Fibroblast of villous mesenchyme (primary cell): ENCODE measurements around the gene BCOR. TPM values are rescaled to one million over a fixed set of nuclear protein-coding genes. Genes with fewer than 3 reads are reported as not detected.

Experiments used
- DNase-seq: peaks from one replicate; pipeline ENCODE4 v3.0.0-alpha.2; 2010; ENCODE audit warnings: low read depth
- H3K4me3 ChIP-seq: 2 replicates; pipeline ENCODE4 v1.5.1; 2011; ENCODE audit warnings: low read depth, mild to moderate bottlenecking, low read length
- total RNA-seq: library from RNA; depleted of rRNA; stranded (reverse); fragments of >200 nt; gene quantifications from 2 replicates; pipeline ENCODE4 v1.2.3, GENCODE V29; 2012
- TF ChIP-seq, protein P1 (sequence below): IDR thresholded peaks from 2 replicates; pipeline ENCODE4 v1.5.1; 2012; ENCODE audit warnings: low read depth, mild to moderate bottlenecking, low read length; ENCODE audit not compliant: insufficient read depth

BCOR gene
- total RNA-seq, 1 donor, result 24.2 TPM

DNA sequence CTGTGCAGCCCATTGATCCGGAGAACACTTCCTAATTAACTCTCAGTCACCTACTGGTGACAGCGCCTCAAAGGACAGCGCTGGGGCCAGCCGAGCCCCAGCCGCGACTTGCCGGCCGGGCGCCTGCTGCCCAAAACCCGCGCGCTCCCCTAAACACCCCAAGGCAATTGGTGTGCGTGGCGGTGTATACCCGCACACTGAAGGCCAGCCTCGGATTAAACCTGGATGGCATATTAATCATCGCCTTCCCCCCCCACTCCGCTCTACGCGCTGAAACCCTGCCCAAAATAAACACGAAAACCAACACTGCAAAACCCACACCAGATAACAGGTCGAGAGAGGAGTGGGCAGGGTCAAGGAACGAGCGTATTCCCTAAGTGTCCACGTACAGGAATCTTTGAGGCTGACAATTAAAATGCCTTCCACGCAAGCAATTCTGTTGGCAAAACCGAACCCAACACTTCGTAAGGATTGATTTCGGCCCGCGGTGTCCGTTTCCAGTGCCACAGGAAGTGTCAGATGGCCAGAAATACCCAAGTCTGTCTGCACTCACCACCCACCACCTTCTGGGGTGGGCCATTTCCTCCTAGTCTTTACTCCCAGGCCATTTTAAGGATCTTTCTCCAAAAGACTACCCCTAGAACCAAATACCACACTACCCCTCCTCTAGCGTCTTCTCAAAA is 2.7 kb downstream of the BCOR start:
- peak overlapping the region; percentile 67 for H3K4me3 ChIP-seq
- DNase-seq, result peak; percentile 45
- TF ChIP-seq, protein P1, sequence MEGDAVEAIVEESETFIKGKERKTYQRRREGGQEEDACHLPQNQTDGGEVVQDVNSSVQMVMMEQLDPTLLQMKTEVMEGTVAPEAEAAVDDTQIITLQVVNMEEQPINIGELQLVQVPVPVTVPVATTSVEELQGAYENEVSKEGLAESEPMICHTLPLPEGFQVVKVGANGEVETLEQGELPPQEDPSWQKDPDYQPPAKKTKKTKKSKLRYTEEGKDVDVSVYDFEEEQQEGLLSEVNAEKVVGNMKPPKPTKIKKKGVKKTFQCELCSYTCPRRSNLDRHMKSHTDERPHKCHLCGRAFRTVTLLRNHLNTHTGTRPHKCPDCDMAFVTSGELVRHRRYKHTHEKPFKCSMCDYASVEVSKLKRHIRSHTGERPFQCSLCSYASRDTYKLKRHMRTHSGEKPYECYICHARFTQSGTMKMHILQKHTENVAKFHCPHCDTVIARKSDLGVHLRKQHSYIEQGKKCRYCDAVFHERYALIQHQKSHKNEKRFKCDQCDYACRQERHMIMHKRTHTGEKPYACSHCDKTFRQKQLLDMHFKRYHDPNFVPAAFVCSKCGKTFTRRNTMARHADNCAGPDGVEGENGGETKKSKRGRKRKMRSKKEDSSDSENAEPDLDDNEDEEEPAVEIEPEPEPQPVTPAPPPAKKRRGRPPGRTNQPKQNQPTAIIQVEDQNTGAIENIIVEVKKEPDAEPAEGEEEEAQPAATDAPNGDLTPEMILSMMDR, result no peak

DNA sequence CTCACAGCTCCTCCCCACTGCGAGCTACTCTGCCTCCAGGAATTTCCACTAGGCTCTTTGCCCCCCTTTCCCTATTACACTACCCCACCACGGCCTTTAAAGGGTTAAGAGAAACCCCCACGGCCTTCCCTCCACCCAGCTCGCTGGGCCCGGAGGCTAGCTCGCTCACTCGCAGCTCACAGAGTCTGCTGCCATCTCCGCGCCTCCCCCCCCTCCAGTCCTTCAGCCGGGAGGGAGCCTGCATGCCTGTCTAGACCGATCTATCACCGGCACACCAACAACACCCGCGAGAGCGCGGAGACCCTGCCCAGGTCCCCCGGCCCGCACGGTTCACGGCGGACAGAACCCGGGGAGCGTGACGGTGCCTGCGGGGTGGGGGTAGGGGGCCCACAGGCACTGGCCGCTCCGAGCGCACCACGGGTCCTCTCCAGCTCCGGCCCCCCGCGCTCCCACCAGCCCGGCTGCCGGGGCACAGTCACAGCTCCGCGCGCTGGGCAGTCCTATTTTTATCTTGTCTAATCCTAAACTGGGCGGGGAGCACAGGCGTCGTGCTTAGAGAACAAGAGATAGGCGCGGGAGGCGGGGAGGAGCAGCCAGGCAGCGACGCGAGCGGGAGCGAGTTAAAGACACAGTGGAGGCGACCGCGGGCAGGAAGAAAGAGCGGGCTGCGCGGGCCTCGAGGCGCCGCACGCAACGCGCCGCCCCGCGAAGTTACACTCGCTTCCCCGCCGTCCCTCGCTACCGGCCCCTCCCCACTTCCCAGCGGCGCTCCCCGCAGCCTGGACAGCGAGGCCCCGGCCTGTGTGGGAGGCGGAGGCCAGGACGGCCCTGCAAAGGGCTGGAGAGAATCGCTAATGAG is 3.5 kb downstream of the BCOR start:
- H3K4me3 ChIP-seq, result peak overlapping the region; percentile 67
- peak; percentile 81 for DNase-seq
- TF ChIP-seq, protein P1, result no peak

DNA sequence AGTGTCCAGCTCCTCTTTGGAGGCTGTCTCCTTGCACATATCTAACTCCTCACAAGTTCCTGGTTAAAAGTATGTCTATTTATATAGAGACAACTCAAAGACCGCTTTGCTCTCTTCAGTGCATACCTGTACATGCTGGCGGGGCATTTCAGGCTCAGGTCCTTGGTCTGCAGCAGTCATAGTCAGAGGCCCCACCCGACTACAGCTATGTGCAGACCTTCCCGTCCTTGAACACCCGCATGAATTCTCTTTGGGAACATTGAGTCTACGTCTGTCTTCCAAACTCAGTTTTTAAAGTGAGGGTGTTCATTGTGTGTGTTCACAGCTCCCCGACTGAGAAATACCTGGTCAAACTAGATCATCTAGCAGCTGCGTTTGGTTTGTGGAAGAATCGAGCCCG is 4.2 kb downstream of the BCOR start:
- H3K4me3 ChIP-seq, result peak overlapping the region; percentile 67
- DNase-seq, result no peak
- TF ChIP-seq, protein P1, result no peak

DNA sequence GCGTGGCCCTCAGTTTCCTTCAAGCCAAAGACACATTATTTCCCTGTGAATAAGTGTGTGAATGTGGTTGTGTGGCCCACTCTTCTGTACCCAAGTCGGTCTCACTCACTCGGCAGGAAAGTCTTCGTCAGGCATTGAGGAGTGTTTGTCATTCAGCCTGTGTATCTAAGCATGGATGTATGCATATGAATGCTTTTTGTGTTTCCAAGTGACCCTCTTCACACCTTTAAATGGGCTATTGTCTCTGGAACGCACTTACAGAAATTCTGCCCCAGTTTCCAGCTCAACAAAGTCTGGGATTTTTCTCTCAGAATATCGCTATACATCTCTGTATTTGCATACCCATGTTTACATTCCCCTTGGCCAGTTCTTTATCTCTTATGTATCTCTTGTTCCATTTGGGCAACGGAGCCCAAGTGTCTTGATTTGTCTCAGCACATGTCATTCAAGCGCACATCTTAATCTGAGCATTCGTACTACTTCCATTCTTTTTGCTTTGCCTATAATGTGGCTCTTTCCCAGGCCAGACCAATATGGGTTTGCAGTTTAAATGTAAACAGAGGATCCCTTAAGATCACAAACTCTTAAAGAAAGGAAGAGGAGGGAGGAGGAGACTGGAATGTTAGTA is 4.8 kb downstream of the BCOR start:
- no peak for DNase-seq
- H3K4me3 ChIP-seq, result no peak overlapping the region
- TF ChIP-seq, protein P1, result no peak

DNA sequence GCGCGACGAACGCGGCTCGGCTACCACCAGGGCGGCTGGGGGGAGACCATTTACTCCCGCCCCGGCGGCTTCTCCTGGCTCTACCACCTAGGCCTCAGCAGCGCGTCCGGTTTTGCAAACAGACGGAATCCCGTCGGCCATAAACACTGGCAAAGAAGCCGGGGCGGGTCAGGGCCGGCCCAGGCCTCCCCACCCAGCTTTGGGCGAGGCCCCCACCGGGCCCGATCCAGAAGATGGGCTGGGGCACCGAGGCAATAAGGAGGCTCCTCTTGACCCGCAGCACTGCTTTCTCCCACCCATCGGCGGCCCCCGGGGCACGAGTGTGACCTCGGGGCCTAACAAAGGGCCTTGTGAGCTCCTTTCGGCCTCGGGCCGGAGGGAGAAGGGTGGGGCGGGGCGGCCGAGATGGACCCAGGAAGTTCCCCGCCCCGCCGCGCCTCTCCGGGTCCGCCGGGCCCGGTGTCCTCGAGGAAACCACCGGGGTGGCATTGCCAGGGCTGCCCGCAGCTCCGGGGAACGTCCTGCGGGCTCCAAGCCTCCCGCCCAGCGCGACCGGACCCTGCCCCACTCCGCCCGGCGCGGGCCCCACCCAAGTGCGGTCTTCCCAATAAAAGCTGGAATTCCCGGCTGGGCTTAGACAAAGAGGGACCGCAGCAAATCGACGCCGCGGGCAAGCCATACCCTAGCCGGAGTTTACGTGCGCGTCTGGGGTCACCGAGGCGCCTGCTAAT is 5.9 kb downstream of the BCOR start:
- DNase-seq, result no peak
- TF ChIP-seq, protein P1, result no peak
- H3K4me3 ChIP-seq, result peak overlapping the region; percentile 3

DNA sequence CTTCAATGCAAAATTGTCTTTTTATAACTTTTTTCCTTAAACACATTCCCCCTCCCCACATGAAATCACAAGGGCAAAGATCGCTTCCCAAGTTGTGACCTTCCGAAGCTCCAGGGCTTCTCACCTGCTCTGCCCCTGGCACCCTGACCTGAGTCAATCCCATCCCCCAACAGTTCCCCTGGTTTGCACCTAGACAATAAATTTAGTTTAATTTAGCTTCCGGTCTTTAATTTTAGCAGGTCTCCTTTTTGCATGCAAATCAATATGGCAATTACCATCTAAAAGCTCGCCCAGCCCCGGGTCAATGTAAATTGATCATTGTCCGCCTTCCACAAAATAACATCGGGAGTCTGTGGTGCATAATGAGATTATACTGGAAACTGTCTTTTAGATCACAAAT is 6.8 kb downstream of the BCOR start:
- TF ChIP-seq, protein P1, result no peak
- H3K4me3 ChIP-seq, result no peak overlapping the region
- no peak for DNase-seq
